HEK293 (cell line): ENCODE measurements around the gene EPDR1.
"Not testable (repeated sequence)": the region's sequence is repeated elsewhere in the genome, so short reads cannot be mapped to it uniquely, and the experiment has no call there.

Source experiments
- CTCF ChIA-PET: fragments of 350-600 bp; formaldehyde crosslinking; extraction: SDS; loops from one replicate; lab custom pipeline; 2021; ENCODE audit warnings: antibody characterized with exemption; lab: Yijun Ruan, JAX
- POLR2A ChIA-PET: fragments of 300-600 bp; formaldehyde crosslinking; extraction: SDS; loops from one replicate; lab custom pipeline; 2020; ENCODE audit warnings: antibody characterized with exemption, inconsistent platforms; lab: Yijun Ruan, JAX
- H3K27ac ChIP-seq: fragments of 200-500 bp; sonication (Bioruptor generic); 2 replicates; pipeline ENCODE4 v1.5.1; 2014; ENCODE audit warnings: low read depth, low read length, control low read depth, inconsistent platforms; ENCODE audit errors: extremely low read depth
- H3K36me3 ChIP-seq, 2 experiments: fragments of 200-500 bp in 1 of 2; sonication (Bioruptor generic) in 1 of 2; 1 replicate in 1 of 2; 2 replicates in 1 of 2; pipeline ENCODE4 v1.5.1; 2014 to 2017; ENCODE audit warnings: inconsistent platforms in 2 of 2, low read length in 2 of 2; ENCODE audit not compliant: control insufficient read depth in 2 of 2, insufficient read depth in 1 of 2
- H3K4me1 ChIP-seq: fragments of 200-500 bp; sonication (Bioruptor generic); 2 replicates; pipeline ENCODE4 v1.5.1; 2014; ENCODE audit warnings: mild to moderate bottlenecking, low read length, inconsistent platforms; ENCODE audit not compliant: control insufficient read depth, insufficient read depth
- H3K4me3 ChIP-seq: 2 replicates; pipeline ENCODE4 v1.5.1; 2011; ENCODE audit warnings: low read depth, mild to moderate bottlenecking, control low read depth, low read length, moderate library complexity
- H3K9me3 ChIP-seq: fragments of 200-500 bp; sonication (Bioruptor generic); 2 replicates; pipeline ENCODE4 v1.5.1; 2014; ENCODE audit warnings: low read depth, low read length, inconsistent platforms; ENCODE audit not compliant: control insufficient read depth, insufficient read depth
- AEBP2 ChIP-seq: fragments of 450-650 bp; formaldehyde crosslinking; IDR thresholded peaks from 2 replicates; pipeline ENCODE4 v1.5.1; 2016; ENCODE audit warnings: missing biosample characterization, missing genetic modification characterization, borderline replicate concordance
- BCL11A ChIP-seq: fragments of 450-650 bp; formaldehyde crosslinking; IDR thresholded peaks from 2 replicates; pipeline ENCODE4 v1.5.1; 2016; ENCODE audit warnings: low read depth, missing biosample characterization, missing genetic modification characterization
- GFI1B ChIP-seq: fragments of 450-650 bp; formaldehyde crosslinking; IDR thresholded peaks from 2 replicates; pipeline ENCODE4 v1.5.1; 2016; ENCODE audit warnings: missing biosample characterization, missing genetic modification characterization
- HOXD13 ChIP-seq: sonication (generic); formaldehyde crosslinking; IDR thresholded peaks from 2 replicates; pipeline ENCODE4 v1.8.0; 2022; ENCODE audit warnings: missing genetic modification reagents, borderline replicate concordance
- KLF9 ChIP-seq: fragments of 450-650 bp; formaldehyde crosslinking; IDR thresholded peaks from 2 replicates; pipeline ENCODE4 v1.5.1; 2016; ENCODE audit warnings: missing biosample characterization, missing genetic modification characterization, low read depth
- MYNN ChIP-seq: fragments of 450-650 bp; formaldehyde crosslinking; IDR thresholded peaks from 2 replicates; pipeline ENCODE4 v1.5.1; 2016; ENCODE audit warnings: missing biosample characterization, missing genetic modification characterization, borderline replicate concordance
- SCRT2 ChIP-seq: fragments of 450-650 bp; formaldehyde crosslinking; IDR thresholded peaks from 2 replicates; pipeline ENCODE4 v1.5.1; 2016; ENCODE audit warnings: missing biosample characterization, missing genetic modification characterization
- ZBTB17 ChIP-seq: fragments of 450-650 bp; formaldehyde crosslinking; IDR thresholded peaks from 2 replicates; pipeline ENCODE4 v1.5.1; 2016; ENCODE audit warnings: missing biosample characterization, missing genetic modification characterization
- ZBTB20 ChIP-seq: fragments of 450-650 bp; formaldehyde crosslinking; IDR thresholded peaks from 2 replicates; pipeline ENCODE4 v1.5.1; 2016; ENCODE audit warnings: missing biosample characterization, missing genetic modification characterization
- ZBTB7A ChIP-seq: fragments of 450-650 bp; formaldehyde crosslinking; IDR thresholded peaks from 2 replicates; pipeline ENCODE4 v1.5.1; 2016; ENCODE audit warnings: low read depth, missing biosample characterization, missing genetic modification characterization
- ZNF121 ChIP-seq: fragments of 450-650 bp; formaldehyde crosslinking; IDR thresholded peaks from 2 replicates; pipeline ENCODE4 v1.5.1; 2016; ENCODE audit warnings: missing biosample characterization, missing genetic modification characterization
- ZNF146 ChIP-seq: fragments of 450-650 bp; formaldehyde crosslinking; IDR thresholded peaks from 2 replicates; pipeline ENCODE4 v1.5.1; 2016; ENCODE audit warnings: missing biosample characterization, missing genetic modification characterization
- ZNF239 ChIP-seq: fragments of 450-650 bp; formaldehyde crosslinking; IDR thresholded peaks from 2 replicates; pipeline ENCODE4 v1.5.1; 2016; ENCODE audit warnings: missing biosample characterization, missing genetic modification characterization
- ZNF248 ChIP-seq: fragments of 450-650 bp; formaldehyde crosslinking; IDR thresholded peaks from 2 replicates; pipeline ENCODE4 v1.5.1; 2017; ENCODE audit warnings: missing biosample characterization, missing genetic modification characterization
- ZNF335 ChIP-seq: fragments of 450-650 bp; formaldehyde crosslinking; conservative IDR thresholded peaks from 2 replicates; pipeline ENCODE4 v1.5.1; 2016; ENCODE audit warnings: missing biosample characterization, missing genetic modification characterization
- ZNF362 ChIP-seq: fragments of 450-650 bp; formaldehyde crosslinking; IDR thresholded peaks from 2 replicates; pipeline ENCODE4 v1.5.1; 2016; ENCODE audit warnings: missing biosample characterization, missing genetic modification characterization
- ZNF398 ChIP-seq: fragments of 450-650 bp; formaldehyde crosslinking; IDR thresholded peaks from 2 replicates; pipeline ENCODE4 v1.5.1; 2017; ENCODE audit warnings: missing biosample characterization, missing genetic modification characterization
- ZNF48 ChIP-seq: fragments of 450-650 bp; formaldehyde crosslinking; IDR thresholded peaks from 2 replicates; pipeline ENCODE4 v1.5.1; 2016; ENCODE audit warnings: missing biosample characterization, missing genetic modification characterization
- ZNF501 ChIP-seq: fragments of 450-650 bp; formaldehyde crosslinking; IDR thresholded peaks from 2 replicates; pipeline ENCODE4 v1.5.1; 2016; ENCODE audit warnings: missing biosample characterization, missing genetic modification characterization
- ZNF514 ChIP-seq: fragments of 450-650 bp; formaldehyde crosslinking; IDR thresholded peaks from 2 replicates; pipeline ENCODE4 v1.5.1; 2016; ENCODE audit warnings: missing biosample characterization, missing genetic modification characterization
- ZNF585B ChIP-seq: fragments of 450-650 bp; formaldehyde crosslinking; IDR thresholded peaks from 2 replicates; pipeline ENCODE4 v1.5.1; 2016; ENCODE audit warnings: missing biosample characterization, missing genetic modification characterization
- ZNF776 ChIP-seq: fragments of 450-650 bp; formaldehyde crosslinking; IDR thresholded peaks from 2 replicates; pipeline ENCODE4 v1.5.0; 2017; ENCODE audit warnings: missing biosample characterization, missing genetic modification characterization, borderline replicate concordance
- ZNF777 ChIP-seq: fragments of 450-650 bp; formaldehyde crosslinking; IDR thresholded peaks from 2 replicates; pipeline ENCODE4 v1.5.1; 2017; ENCODE audit warnings: missing biosample characterization, missing genetic modification characterization, borderline replicate concordance
- ZSCAN16 ChIP-seq: fragments of 450-650 bp; formaldehyde crosslinking; IDR thresholded peaks from 2 replicates; pipeline ENCODE4 v1.5.1; 2016; ENCODE audit warnings: missing biosample characterization, missing genetic modification characterization
- ZXDB ChIP-seq: fragments of 450-650 bp; formaldehyde crosslinking; IDR thresholded peaks from 2 replicates; pipeline ENCODE4 v1.5.1; 2016; ENCODE audit warnings: missing biosample characterization, missing genetic modification characterization
- TF ChIP-seq, protein P1 (sequence below): fragments of 450-650 bp; formaldehyde crosslinking; IDR thresholded peaks from 2 replicates; pipeline ENCODE4 v1.5.1; 2016; ENCODE audit warnings: missing biosample characterization, missing genetic modification characterization, borderline replicate concordance

EPDR1 gene

DNA sequence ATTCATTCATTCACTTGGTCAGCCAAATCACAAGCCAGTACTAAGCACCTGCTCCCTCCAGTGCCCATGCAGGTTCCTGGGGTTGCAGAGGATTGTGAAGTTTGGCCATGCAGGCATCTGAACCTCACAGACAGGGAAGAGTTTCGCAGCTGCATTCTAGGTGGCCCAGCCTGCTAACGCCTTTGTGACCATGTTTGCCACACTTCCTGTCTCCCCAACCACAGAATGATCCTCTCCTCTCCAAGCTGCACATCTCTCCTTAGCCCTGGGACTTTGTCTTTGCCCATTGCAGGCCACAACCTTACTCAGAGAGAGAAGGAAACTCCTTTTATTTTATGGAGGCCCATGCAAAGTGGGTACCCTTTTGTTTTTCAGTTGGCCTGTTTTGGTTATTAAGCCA lies 31.8 kb downstream of the EPDR1 start:
- no peak for TF ChIP-seq ZNF239 (tag by site-specific recombination)
- no peak for TF ChIP-seq ZNF501 (tag by site-specific recombination)
- TF ChIP-seq ZNF48: no peak
- no peak for TF ChIP-seq ZNF362 (tag by site-specific recombination)
- TF ChIP-seq ZNF514 (tag by site-specific recombination): no peak
- TF ChIP-seq ZBTB17 (tag by site-specific recombination): no peak
- no peak for TF ChIP-seq MYNN (tag by site-specific recombination)
- TF ChIP-seq SCRT2 (tag by site-specific recombination): no peak
- no peak for TF ChIP-seq KLF9
- no peak for TF ChIP-seq ZNF777 (tag by site-specific recombination)
- TF ChIP-seq ZXDB (tag by site-specific recombination): no peak
- TF ChIP-seq ZNF248: no peak
- Histone ChIP-seq H3K9me3 (no peaks in the 10 kb centered on the region), H3K27ac (no peak overlapping the region), H3K4me1 (no peaks in the 10 kb centered on the region), H3K4me3 (no peak overlapping the region), H3K36me3 (no peaks in the 10 kb centered on the region)
- CTCF ChIA-PET: no interaction called here
- POLR2A ChIA-PET: no interaction called here

- CTCF ChIA-PET: interaction anchor here (0.7 kb wide), 1 partner anchor 680 kb away, joined by 3 read pairs; no protein-coding TSS in a partner anchor
- TF ChIP-seq ZNF146 (tag by site-specific recombination): peak; percentile 66
- H3K4me3 ChIP-seq, H3K9me3 ChIP-seq, H3K27ac ChIP-seq, H3K4me1 ChIP-seq, H3K36me3 ChIP-seq, POLR2A ChIA-PET: not testable (repeated sequence)
Observed at GRCh38 chr7:37954217-37954616, 33.8 kb downstream of the EPDR1 start.

- Histone ChIP-seq H3K9me3 (no peaks in the 10 kb centered on the region), H3K4me3 (no peak overlapping the region), H3K36me3 (no peaks in the 10 kb centered on the region), H3K4me1 (no peaks in the 10 kb centered on the region), H3K27ac (no peak overlapping the region)
- CTCF ChIA-PET: no interaction called here
- POLR2A ChIA-PET: no interaction called here
- no peak for TF ChIP-seq ZSCAN16 (tag by site-specific recombination)
- no peak for TF ChIP-seq GFI1B
- no peak for TF ChIP-seq ZNF335 (tag by site-specific recombination)
- TF ChIP-seq AEBP2 (tag by site-specific recombination): no peak
- TF ChIP-seq ZNF585B (tag by site-specific recombination): no peak
- TF ChIP-seq, protein P1, sequence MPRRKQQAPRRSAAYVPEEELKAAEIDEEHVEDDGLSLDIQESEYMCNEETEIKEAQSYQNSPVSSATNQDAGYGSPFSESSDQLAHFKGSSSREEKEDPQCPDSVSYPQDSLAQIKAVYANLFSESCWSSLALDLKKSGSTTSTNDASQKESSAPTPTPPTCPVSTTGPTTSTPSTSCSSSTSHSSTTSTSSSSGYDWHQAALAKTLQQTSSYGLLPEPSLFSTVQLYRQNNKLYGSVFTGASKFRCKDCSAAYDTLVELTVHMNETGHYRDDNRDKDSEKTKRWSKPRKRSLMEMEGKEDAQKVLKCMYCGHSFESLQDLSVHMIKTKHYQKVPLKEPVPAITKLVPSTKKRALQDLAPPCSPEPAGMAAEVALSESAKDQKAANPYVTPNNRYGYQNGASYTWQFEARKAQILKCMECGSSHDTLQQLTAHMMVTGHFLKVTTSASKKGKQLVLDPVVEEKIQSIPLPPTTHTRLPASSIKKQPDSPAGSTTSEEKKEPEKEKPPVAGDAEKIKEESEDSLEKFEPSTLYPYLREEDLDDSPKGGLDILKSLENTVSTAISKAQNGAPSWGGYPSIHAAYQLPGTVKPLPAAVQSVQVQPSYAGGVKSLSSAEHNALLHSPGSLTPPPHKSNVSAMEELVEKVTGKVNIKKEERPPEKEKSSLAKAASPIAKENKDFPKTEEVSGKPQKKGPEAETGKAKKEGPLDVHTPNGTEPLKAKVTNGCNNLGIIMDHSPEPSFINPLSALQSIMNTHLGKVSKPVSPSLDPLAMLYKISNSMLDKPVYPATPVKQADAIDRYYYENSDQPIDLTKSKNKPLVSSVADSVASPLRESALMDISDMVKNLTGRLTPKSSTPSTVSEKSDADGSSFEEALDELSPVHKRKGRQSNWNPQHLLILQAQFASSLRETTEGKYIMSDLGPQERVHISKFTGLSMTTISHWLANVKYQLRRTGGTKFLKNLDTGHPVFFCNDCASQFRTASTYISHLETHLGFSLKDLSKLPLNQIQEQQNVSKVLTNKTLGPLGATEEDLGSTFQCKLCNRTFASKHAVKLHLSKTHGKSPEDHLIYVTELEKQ (tag by site-specific recombination): no peak
- TF ChIP-seq ZNF776 (tag by site-specific recombination): no peak
- no peak for TF ChIP-seq ZNF121 (tag by site-specific recombination)
- TF ChIP-seq HOXD13: no peak
- no peak for TF ChIP-seq BCL11A (tag by site-specific recombination)
- TF ChIP-seq ZNF398 (tag by site-specific recombination): no peak
- no peak for TF ChIP-seq ZNF777 (tag by site-specific recombination)
- no peak for TF ChIP-seq ZBTB20
- no peak for TF ChIP-seq ZBTB7A (tag by site-specific recombination)
Observed at GRCh38 chr7:37956791-37957190, 36.4 kb downstream of the EPDR1 start.
